ENCODE data around the gene FOCAD.

GRCh38 chr9:20844916-20845315 lies 160.9 kb downstream of the FOCAD start:
- TF ChIP-seq CTCF (IDR thresholded peaks at IDR 0.05): no peak
- TF ChIP-seq POLR2A (IDR thresholded peaks at IDR 0.05): no peak
- TF ChIP-seq EP300 (IDR thresholded peaks at IDR 0.05): no peak
